Activated B cell treated with CpG ODN at 0.5 μM for 24 hours (primary cell): ENCODE results near the gene GALNT12. TPM values are rescaled to one million over a fixed set of nuclear protein-coding genes. Genes with fewer than 3 reads are reported as not detected.

Source experiments
- ATAC-seq: fragments of 200-7000 bp; cut with Tn5 transposase; one replicate; pipeline ENCODE4 v1.10.0; 2021; ENCODE audit warnings: low read depth, mild to moderate bottlenecking, moderate library complexity
- CTCF ChIA-PET: fragments of 350-600 bp; sonication (Branson Sonifier 250); formaldehyde crosslinking; loops from one replicate; lab custom pipeline; 2021; ENCODE audit warnings: antibody characterized with exemption; lab: Charles Lee
- POLR2A ChIA-PET: fragments of 350-600 bp; sonication (Branson Sonifier 250); formaldehyde crosslinking; loops from one replicate; lab custom pipeline; 2021; ENCODE audit warnings: antibody characterized with exemption; lab: Charles Lee
- DNase-seq: peaks from one replicate; pipeline ENCODE4 v3.0.0; 2022
- H3K27ac Mint-ChIP-seq: one replicate; pipeline ENCODE4 v1.8.0; 2020; ENCODE audit warnings: mixed read lengths
- H3K27me3 Mint-ChIP-seq: one replicate; pipeline ENCODE4 v1.8.0; 2021; ENCODE audit warnings: mixed read lengths
- H3K36me3 Mint-ChIP-seq: one replicate; pipeline ENCODE4 v1.8.0; 2021; ENCODE audit warnings: low read depth, mixed read lengths
- H3K4me1 Mint-ChIP-seq: one replicate; pipeline ENCODE4 v1.8.0; 2021; ENCODE audit warnings: mixed read lengths
- H3K4me3 Mint-ChIP-seq: one replicate; pipeline ENCODE4 v1.8.0; 2020; ENCODE audit warnings: mild to moderate bottlenecking, mixed read lengths
- H3K9me3 Mint-ChIP-seq: one replicate; pipeline ENCODE4 v1.8.0; 2020; ENCODE audit warnings: mixed read lengths
- intact Hi-C: fragments of 100-400 bp; cut with micrococcal nuclease; formaldehyde crosslinking; loops from one replicate; pipeline ENCODE4 v1.15.1; 2024
- total RNA-seq: library from RNA; stranded (reverse); gene quantifications from 2 replicates; pipeline ENCODE4 v1.2.3, GENCODE V29; 2022
- TF ChIP-seq, protein P1 (sequence below): fragments of 200-600 bp; IDR thresholded peaks from one replicate; pipeline ENCODE4 v1.8.0; 2022; ENCODE audit warnings: antibody characterized with exemption, mild to moderate bottlenecking

Gene GALNT12
- total RNA-seq, 1 donor from 2014 or later, result 2.0 TPM

DNA sequence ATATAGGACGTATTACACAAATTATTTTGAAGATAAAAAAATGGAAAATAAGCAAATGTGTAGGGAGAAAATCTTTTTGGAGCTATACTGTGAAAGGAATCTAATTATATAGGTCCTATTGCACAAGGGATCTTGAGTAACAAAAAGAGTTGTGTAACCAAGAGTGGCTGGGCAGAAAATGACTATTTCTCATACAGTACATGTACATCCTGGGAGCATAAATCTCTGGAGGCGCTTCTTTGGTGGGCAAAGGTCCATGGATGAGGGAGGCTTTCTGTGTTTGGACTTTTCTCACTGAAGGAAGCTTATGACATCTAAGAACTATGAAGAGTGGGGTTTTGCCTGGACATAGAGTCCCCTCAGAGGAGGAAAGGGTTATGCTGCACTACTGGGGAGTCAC lies 40.9 kb upstream of the GALNT12 start:
- Mint-ChIP-seq H3K4me3 (no peak overlapping the region), H3K27ac (no peak overlapping the region), H3K36me3 (peaks cover 72% of the 10 kb centered on the region), H3K4me1 (no peaks in the 10 kb centered on the region), H3K27me3 (no peaks in the 10 kb centered on the region), H3K9me3 (peaks cover 8% of the 10 kb centered on the region)
- TF ChIP-seq, protein P1, sequence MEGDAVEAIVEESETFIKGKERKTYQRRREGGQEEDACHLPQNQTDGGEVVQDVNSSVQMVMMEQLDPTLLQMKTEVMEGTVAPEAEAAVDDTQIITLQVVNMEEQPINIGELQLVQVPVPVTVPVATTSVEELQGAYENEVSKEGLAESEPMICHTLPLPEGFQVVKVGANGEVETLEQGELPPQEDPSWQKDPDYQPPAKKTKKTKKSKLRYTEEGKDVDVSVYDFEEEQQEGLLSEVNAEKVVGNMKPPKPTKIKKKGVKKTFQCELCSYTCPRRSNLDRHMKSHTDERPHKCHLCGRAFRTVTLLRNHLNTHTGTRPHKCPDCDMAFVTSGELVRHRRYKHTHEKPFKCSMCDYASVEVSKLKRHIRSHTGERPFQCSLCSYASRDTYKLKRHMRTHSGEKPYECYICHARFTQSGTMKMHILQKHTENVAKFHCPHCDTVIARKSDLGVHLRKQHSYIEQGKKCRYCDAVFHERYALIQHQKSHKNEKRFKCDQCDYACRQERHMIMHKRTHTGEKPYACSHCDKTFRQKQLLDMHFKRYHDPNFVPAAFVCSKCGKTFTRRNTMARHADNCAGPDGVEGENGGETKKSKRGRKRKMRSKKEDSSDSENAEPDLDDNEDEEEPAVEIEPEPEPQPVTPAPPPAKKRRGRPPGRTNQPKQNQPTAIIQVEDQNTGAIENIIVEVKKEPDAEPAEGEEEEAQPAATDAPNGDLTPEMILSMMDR, result no peak
- POLR2A ChIA-PET, result no interaction called here
- intact Hi-C loops, result no loop called here
- ATAC-seq (no peak), DNase-seq (no peak)
- CTCF ChIA-PET, result interaction anchor here (1.2 to 1.9 kb wide), 2 partner anchors 9 to 450 kb away, joined by 4 to 10 read pairs; no protein-coding TSS in a partner anchor

DNA sequence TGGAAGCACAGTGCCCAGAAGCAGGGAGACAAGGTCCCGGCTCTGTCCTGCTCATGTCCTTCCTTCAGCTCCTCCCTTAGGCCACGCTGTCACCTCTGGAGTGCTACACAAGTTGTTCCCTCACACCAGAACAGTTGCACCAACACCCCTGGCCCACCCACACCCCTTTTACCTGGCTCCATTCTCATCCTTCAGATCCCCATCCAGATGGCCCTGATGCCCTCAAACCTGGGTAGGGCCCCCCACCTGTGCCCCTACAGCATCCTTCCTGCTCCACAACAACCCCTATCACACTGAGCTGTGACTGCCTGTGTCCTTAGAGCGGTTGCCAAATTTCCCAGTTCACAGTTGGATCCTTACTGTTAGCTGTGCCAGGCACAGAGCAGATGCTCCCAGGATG lies 40.3 kb upstream of the GALNT12 start:
- DNase-seq, result no peak
- CTCF ChIA-PET, result interaction anchor here (1.2 to 1.9 kb wide), 2 partner anchors 8 to 451 kb away, joined by 4 to 10 read pairs; no protein-coding TSS in a partner anchor
- no peaks in the 10 kb centered on the region for H3K27me3 Mint-ChIP-seq
- H3K4me3 Mint-ChIP-seq, result no peak overlapping the region
- no peak overlapping the region for H3K27ac Mint-ChIP-seq
- H3K36me3 Mint-ChIP-seq, result peaks cover 77% of the 10 kb centered on the region
- intact Hi-C loops, result no loop called here
- H3K9me3 Mint-ChIP-seq, result peaks cover 8% of the 10 kb centered on the region
- ATAC-seq, result no peak
- no peaks in the 10 kb centered on the region for H3K4me1 Mint-ChIP-seq
- POLR2A ChIA-PET, result no interaction called here
- TF ChIP-seq, protein P1, result no peak

DNA sequence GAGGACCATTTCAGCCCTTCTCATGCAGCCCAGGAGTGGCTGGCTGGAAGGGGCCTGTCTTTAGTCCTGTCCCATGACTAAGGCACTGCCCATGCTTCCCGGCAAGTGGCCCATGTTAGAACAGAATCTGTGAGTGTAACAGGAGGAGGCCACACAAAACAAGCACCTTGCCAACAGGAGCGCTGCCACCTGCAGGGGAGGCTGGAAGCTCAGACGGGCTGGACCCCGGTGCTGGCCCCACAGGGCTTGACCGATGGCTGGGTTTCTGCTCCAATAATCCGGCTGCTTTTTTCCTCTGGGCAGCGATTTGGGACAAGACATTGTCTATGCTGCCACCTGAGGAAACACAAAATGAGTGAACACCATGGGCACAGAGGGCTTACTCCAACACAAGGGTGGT lies 39.6 kb upstream of the GALNT12 start:
- DNase-seq (no peak), ATAC-seq (no peak)
- Mint-ChIP-seq H3K4me3 (no peak overlapping the region), H3K27me3 (no peaks in the 10 kb centered on the region), H3K36me3 (peaks cover 80% of the 10 kb centered on the region), H3K9me3 (peaks cover 8% of the 10 kb centered on the region), H3K4me1 (no peaks in the 10 kb centered on the region), H3K27ac (no peak overlapping the region)
- CTCF ChIA-PET, result no interaction called here
- intact Hi-C loops, result no loop called here
- POLR2A ChIA-PET, result no interaction called here
- TF ChIP-seq, protein P1, result no peak

GRCh38 chr9:98768344-98768743 lies 39.1 kb upstream of the GALNT12 start:
- ATAC-seq, result no peak
- Mint-ChIP-seq H3K4me1 (no peaks in the 10 kb centered on the region), H3K36me3 (peaks cover 81% of the 10 kb centered on the region), H3K9me3 (peaks cover 6% of the 10 kb centered on the region), H3K27me3 (no peaks in the 10 kb centered on the region), H3K27ac (no peak overlapping the region), H3K4me3 (no peak overlapping the region)
- DNase-seq, result no peak
- TF ChIP-seq, protein P1, result no peak
- CTCF ChIA-PET, result no interaction called here
- POLR2A ChIA-PET, result no interaction called here
- intact Hi-C loops, result no loop called here

DNA sequence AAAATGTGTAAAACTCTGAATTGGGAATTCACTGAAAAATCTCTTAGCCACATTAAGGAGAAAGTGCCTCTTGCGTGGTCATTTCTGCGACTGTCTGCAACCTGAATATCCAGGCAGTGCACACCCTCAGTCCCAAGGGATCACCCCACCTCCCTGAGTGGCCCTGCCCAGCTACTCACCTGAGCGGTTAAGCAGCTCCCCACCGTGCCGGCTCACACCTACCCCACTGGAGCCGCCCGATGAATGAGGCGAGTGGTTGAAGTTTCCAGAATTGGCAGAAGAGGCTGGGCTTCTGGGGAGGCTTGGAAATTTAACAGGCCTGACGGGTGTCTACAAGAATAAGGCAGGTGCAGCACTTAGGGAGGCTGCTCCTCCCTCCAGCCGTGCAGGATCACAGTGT lies 36.8 kb upstream of the GALNT12 start:
- Mint-ChIP-seq H3K4me1 (no peaks in the 10 kb centered on the region), H3K27me3 (no peaks in the 10 kb centered on the region), H3K27ac (no peak overlapping the region), H3K9me3 (no peaks in the 10 kb centered on the region), H3K36me3 (peaks cover 74% of the 10 kb centered on the region), H3K4me3 (no peak overlapping the region)
- CTCF ChIA-PET, result no interaction called here
- no peak for ATAC-seq
- intact Hi-C loops, result no loop called here
- POLR2A ChIA-PET, result no interaction called here
- TF ChIP-seq, protein P1, result no peak
- no peak for DNase-seq
